AG09309 (cell line): ENCODE results near the gene APOC4.
"Not testable (repeated sequence)": the region's sequence is repeated elsewhere in the genome, so short reads cannot be mapped to it uniquely, and the experiment has no call there.

Experiments used
- DNase-seq: peaks from one replicate; pipeline ENCODE4 v3.0.0-alpha.2; 2010; ENCODE audit warnings: low read depth
- H3K4me3 ChIP-seq: 2 replicates; pipeline ENCODE4 v1.5.1; 2011; ENCODE audit warnings: mild to moderate bottlenecking, low read depth, low read length, moderate library complexity; ENCODE audit not compliant: control insufficient read depth
- TF ChIP-seq, protein P1 (sequence below): IDR thresholded peaks from 2 replicates; pipeline ENCODE4 v1.5.1; 2011; ENCODE audit warnings: mild to moderate bottlenecking, low read depth, low read length, inconsistent platforms; ENCODE audit not compliant: insufficient read depth, control insufficient read depth; ENCODE audit errors: missing control alignments

Gene APOC4

DNA sequence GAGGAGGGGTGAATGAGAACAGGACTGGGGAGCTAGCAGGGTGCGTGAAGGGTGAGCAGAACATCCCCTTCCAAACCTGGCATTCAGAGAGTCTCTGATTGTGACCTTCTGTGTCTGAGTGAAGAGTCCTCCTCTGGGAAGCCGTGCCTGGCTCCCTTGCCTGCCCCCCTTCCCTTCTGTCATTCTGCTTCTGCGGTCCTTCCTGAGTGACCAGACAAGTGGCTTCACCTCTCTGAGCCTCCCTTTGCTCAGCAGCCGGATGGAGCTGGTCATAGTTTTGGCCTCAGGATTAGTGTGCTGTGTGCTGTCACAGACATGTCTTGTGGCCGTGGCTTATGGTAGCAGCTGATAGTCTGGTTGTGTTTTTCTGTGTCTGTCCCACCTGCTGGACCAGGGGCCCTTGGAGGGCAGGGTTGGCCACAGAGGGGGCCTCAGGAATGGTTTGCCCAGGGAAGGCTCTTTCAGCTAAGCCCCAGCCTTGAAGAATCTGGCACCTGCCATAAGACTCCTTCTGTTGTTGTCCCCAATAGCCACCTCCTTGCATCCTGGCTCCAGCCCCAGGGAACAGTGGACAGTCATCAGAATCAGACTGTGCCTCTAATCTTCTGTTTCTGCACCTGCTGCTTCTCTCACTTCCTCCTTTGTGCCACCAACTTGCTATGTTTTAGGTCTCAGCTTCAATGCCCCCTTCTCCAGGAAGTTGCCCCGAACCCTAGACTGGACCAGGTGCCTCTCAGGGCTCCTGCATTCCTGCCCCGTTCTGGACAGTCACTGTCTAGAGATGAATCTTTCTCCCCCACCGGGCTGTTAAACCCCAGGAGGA is 19.1 kb downstream of the APOC4 start:
- TF ChIP-seq, protein P1, sequence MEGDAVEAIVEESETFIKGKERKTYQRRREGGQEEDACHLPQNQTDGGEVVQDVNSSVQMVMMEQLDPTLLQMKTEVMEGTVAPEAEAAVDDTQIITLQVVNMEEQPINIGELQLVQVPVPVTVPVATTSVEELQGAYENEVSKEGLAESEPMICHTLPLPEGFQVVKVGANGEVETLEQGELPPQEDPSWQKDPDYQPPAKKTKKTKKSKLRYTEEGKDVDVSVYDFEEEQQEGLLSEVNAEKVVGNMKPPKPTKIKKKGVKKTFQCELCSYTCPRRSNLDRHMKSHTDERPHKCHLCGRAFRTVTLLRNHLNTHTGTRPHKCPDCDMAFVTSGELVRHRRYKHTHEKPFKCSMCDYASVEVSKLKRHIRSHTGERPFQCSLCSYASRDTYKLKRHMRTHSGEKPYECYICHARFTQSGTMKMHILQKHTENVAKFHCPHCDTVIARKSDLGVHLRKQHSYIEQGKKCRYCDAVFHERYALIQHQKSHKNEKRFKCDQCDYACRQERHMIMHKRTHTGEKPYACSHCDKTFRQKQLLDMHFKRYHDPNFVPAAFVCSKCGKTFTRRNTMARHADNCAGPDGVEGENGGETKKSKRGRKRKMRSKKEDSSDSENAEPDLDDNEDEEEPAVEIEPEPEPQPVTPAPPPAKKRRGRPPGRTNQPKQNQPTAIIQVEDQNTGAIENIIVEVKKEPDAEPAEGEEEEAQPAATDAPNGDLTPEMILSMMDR = no peak
- no peak for DNase-seq
- H3K4me3 ChIP-seq = no peak overlapping the region

DNA sequence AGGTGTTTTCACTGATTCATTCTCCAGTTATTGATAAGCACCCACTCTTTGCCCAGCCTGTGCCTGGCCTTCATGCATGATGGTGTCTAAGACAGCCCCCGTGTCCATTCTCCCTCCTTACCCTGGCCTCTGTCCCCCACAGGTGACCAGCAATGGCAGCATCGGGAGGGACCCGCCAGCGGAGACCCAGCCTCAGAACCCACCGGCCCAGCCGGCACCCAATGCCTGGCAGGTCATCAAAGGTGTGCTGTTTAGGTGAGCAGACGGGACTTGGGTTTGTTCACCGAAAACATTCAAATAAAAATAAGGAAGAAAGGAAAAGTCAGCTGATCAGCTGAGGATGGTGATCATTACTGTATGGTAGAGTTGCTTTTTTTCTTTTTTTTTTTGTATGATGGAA is 19.8 kb downstream of the APOC4 start:
- no peak for DNase-seq

DNA sequence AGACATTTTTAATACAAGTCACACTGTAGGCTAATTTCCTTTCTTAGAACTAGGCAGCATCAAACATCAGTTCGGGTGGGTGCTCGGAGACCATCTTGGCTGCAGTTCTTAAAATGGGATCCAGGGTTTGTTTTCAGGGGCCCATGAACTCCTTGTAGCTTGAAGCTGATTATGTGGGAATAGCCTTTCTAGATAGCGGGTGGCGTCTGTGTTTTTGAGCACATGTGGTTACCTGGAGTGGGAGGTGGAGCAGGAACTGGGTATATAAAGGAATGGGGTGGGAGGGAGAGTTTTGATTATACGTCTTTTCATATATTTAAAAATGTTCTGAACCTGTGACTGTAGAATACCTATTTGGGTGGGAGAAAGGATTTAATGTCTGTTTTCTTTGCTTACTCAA is 26.1 kb downstream of the APOC4 start:
- TF ChIP-seq, protein P1 = no peak
- H3K4me3 ChIP-seq = no peak overlapping the region
- DNase-seq = no peak

More for the DNA sequence above, 19.8 kb downstream of the APOC4 start:
- TF ChIP-seq, protein P1 = no peak
- H3K4me3 ChIP-seq = no peak overlapping the region

DNA sequence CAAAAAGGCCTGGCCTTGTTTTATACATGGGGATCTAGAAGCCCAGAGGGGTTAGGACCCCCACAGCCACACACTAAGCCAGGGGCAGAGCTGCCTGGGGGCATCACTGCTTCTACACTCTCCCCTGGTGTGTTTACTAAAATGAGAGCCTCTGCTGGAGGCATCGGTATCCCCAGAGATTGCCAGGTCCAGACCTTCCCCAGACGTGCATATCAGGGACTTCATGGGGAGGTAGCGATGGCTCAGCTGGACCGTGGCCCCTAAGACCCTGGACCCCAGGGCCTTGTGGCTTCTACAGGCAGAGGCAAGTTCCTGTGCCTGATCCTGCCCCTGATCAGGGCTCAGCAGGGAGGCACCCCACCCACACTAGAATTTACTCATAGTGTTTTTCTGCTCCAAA is 26.6 kb downstream of the APOC4 start:
- no peak overlapping the region for H3K4me3 ChIP-seq
- TF ChIP-seq, protein P1 = no peak
- no peak for DNase-seq

DNA sequence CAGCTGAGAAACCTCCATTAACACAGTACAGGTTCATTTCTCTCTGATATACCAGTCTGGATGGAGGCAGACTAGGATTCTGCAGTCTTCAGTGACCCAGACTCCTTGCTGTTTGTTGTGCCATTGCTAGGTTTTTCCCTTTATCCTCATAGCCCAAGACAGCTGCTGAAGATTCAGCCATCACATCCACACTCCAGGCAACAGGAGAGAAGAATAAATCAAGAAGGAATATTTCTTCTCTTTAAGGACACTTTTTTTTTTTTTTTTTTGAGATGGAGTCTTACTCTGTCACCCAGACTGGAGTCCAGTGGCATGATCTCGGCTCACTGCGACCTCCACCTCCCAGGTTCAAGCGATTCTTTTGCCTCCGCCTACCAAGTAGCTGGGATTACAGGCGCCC is 27.4 kb downstream of the APOC4 start:
- no peak for DNase-seq
- TF ChIP-seq, protein P1 = no peak
- no peak overlapping the region for H3K4me3 ChIP-seq

DNA sequence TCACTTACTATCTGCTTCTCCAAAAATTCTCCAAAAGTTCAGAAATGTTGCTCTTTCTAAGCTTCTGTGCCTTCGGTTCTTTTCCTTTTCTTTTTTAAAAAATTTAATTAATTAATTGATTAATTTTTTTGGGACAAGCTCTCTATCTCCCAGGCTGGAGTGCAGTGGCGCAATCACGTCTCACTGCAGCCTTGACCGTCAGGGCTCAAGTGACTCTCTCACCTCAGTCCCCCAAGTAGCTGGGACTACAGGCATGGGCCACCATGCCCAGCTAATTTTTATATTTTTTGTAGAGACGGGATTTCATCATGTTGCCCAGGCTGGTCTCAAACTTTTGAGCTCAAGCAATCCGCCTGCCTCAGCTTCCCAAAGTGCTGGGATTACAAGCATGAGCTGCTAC is 29.4 kb downstream of the APOC4 start:
- H3K4me3 ChIP-seq, DNase-seq: not testable (repeated sequence)

DNA sequence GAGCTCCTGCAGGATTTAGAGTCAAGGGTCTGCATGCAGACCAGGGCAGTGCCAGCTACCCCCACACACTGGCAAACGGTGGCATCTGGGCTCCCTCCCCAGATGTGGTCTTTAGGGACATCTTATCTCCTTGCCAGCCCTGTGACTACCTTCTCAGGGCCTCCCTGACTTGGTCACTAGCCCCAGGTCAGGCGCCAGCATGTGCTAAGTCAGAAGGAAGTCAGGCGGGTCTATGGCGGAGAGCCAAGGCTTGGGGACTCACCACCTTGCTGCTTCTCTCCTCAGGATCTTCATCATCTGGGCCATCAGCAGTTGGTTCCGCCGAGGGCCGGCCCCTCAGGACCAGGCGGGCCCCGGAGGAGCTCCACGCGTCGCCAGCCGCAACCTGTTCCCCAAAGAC is 30.8 kb downstream of the APOC4 start:
- H3K4me3 ChIP-seq = no peak overlapping the region
- no peak for DNase-seq
- TF ChIP-seq, protein P1 = no peak
